ENCODE data around the gene RIPPLY2.
"Not testable (repeated sequence)": the region's sequence is repeated elsewhere in the genome, so short reads cannot be mapped to it uniquely, and the experiment has no call there.

Gene RIPPLY2

DNA sequence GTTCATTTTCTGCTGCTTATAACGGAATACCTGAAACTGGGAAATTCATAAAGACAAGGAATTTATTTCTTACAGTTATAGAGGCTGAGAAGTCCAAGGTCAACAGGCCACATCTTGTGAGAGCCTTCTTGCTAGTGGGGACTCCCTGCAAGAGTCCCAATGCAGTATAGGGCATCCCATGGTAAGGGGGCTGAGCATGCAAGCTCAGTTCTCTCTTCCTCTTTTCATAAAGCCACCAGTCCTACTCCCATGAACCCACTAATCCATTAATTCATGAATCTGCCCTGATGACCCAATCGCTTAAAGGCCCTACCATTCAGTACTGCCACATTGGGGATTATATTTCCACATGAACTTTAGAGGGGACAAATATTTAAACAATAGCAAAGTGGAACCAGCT, 32.8 kb downstream of the RIPPLY2 start:
- TF ChIP-seq, protein P1, sequence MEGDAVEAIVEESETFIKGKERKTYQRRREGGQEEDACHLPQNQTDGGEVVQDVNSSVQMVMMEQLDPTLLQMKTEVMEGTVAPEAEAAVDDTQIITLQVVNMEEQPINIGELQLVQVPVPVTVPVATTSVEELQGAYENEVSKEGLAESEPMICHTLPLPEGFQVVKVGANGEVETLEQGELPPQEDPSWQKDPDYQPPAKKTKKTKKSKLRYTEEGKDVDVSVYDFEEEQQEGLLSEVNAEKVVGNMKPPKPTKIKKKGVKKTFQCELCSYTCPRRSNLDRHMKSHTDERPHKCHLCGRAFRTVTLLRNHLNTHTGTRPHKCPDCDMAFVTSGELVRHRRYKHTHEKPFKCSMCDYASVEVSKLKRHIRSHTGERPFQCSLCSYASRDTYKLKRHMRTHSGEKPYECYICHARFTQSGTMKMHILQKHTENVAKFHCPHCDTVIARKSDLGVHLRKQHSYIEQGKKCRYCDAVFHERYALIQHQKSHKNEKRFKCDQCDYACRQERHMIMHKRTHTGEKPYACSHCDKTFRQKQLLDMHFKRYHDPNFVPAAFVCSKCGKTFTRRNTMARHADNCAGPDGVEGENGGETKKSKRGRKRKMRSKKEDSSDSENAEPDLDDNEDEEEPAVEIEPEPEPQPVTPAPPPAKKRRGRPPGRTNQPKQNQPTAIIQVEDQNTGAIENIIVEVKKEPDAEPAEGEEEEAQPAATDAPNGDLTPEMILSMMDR (conservative IDR thresholded peaks at IDR 0.05): no peak
- H3K27ac ChIP-seq: no peak overlapping the region

DNA sequence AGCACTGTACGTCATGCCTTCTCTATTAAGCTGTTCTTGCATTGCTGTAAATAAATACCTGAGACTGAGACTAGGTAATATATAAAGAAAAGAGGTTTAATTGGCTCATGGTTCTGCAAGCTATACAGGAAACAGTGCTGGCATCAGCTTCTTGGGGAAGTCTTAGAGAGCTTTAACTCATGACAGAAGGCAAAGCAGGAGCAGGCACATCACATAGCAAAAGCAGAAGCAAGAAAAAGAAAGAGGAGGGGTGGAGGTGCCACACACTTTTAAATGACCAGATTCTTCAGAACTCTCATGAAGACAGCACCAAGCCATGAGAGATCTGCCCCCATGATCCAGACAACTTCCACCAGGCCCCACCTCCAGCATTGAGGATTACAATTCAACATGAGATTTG, 36.5 kb downstream of the RIPPLY2 start:
- H3K27ac ChIP-seq: no peak overlapping the region
- TF ChIP-seq, protein P1 (conservative IDR thresholded peaks at IDR 0.05): no peak

DNA sequence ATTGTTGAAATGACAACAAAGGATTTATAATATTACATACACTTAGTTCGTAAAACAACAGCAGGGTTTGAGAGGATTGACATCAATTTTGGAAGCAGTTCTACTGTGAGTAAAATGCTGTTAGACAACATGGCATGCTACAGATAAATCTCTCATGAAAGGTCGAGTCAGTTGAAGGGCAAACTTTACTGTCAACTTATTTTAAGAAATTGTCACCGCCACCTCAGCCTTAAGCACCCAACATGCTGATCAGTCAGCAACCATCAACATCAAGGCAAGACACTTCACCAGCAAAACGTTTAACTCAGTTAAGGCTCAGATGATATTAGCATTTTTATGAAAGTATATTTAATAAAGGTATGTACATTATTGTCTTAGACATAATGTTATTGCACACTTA, 37.4 kb downstream of the RIPPLY2 start:
- TF ChIP-seq, protein P1 (conservative IDR thresholded peaks at IDR 0.05): no peak
- H3K27ac ChIP-seq: no peak overlapping the region

DNA sequence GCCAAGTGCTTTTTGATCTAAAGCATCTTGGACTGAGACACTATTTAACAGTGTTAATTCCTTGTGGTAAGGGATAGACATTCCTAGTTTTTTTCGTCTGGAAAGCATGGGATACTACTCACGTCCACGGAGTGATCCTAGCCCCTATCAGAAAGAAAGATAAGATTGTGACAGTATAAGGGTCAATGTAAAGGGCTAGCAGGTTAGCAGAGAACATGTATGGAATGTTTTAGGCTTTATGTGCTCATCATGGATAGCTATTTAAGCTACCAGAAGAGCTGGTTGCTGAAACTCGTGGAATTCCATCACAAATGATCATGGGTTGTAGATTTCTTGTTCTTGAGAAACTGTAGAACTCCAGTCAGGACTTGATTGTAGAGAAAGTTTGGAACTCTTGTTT, 38.4 kb downstream of the RIPPLY2 start:
- TF ChIP-seq, protein P1 (conservative IDR thresholded peaks at IDR 0.05): no peak
- no peak overlapping the region for H3K27ac ChIP-seq

DNA sequence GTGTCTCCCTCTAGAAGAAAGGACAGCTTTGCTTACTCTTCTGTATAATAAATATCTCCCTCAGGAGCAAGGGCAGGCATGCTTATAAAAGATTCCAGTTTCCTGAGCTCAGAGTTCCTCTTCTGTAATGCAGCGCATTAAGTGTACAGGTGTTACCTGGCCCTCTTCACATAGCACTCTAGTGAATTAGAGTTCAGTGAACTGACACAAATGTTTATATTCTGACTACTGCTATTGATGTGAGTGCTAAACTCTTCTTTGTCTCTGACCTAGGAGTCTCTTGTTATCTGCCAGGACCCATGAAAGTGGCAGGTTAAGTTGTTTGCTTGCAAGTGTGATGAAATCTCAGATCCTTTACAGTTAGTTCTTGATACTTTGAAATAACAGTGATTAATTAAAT, 39.9 kb downstream of the RIPPLY2 start:
- H3K27ac ChIP-seq: peak overlapping the region; percentile 16; the same call in 1 of the 2 replicates
- TF ChIP-seq, protein P1 (conservative IDR thresholded peaks at IDR 0.05): no peak

DNA sequence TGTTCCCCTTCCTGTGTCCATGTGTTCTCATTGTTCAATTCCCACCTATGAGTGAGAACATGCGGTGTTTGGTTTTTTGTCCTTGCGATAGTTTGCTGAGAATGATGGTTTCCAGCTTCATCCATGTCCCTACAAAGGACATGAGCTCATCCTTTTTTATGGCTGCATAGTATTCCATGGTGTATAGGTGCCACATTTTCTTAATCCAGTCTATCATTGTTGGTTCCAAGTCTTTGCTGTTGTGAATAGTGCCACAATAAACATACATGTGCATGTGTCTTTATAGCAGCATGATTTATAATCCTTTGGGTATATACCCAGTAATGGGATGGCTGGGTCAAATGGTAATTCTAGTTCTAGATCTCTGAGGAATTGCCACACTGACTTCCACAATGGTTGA, 43.9 kb downstream of the RIPPLY2 start:
- H3K27ac ChIP-seq: not testable (repeated sequence)

DNA sequence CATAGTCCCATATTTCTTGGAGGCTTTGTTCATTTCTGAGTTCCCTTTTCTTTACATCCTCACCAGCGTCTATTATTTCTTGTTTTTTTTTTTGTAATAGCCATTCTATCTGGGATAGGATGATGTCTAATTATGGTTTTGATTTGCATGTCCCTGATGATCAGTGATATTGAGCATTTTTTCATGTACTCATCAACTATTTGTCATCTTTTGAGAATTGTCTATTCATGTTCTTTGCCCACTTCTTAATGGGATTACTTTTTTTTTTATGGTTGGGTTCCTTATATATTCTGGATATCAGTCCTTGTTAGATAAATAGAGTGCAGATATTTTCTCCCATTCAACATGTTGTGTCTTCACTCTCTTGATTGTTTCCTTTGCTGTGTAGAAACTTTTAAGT, 48.5 kb downstream of the RIPPLY2 start:
- TF ChIP-seq, protein P1 (conservative IDR thresholded peaks at IDR 0.05): no peak
- H3K27ac ChIP-seq: no peak overlapping the region

DNA sequence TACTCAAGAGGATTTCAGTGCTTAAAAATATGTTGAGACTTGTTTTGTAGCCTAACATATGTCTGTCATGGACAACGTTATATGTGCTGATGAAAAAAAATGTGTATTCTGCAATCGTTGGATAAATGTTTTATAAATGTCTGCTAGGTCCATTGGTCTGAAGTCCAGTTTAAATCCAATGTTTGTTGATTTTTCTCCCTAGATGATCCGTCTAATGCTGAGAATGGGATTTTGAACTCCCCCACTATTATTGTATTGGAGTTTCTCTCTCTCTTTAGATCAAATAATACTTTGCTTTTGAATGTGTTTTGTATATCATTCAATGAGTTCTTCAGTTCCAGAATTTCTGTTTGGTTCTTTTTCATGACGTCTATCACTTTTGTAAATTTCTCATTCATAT, 51.2 kb downstream of the RIPPLY2 start:
- TF ChIP-seq, protein P1 (conservative IDR thresholded peaks at IDR 0.05): no peak
- no peak overlapping the region for H3K27ac ChIP-seq

Data from VCaP (cell line).